K562 (cell line): Measurements from ENCODE around the gene OBSCN. TPM values are rescaled to one million over a fixed set of nuclear protein-coding genes. Genes with fewer than 3 reads are reported as not detected.

Experiments
- ATAC-seq: fragments of 200-7000 bp; cut with Tn5 transposase; 3 replicates; pipeline ENCODE4 v1.9.1; 2020; ENCODE audit warnings: moderate library complexity
- BruUV-seq: library from RNA; stranded (reverse); fragments of 400-500 nt; replicated peaks from 2 replicates; lab custom pipeline; 2021; lab: Mats Ljungman, UMichigan
- CTCF ChIA-PET: fragments of 300-600 bp; formaldehyde crosslinking; extraction: SDS; loops from one replicate; lab custom pipeline; 2021; ENCODE audit warnings: low intra/inter-chr PET ratio; lab: Yijun Ruan, JAX
- POLR2A ChIA-PET: fragments of 300-600, 350-650 bp; sonication (Branson Sonifier 250); formaldehyde crosslinking; extraction: SDS; loops from one replicate; lab custom pipeline; 2021; ENCODE audit warnings: antibody characterized with exemption, inconsistent platforms; lab: Yijun Ruan, JAX
- DNase-seq, 4 experiments: peaks; one replicate each; pipeline versions ENCODE4 v3.0.0 to v3.0.0-alpha.2; 2011 to 2018; ENCODE audit warnings: low spot score in 3 of 4, mixed read lengths in 3 of 4; ENCODE audit errors: extremely low read depth in 1 of 4
- FAIRE-seq: peaks from 2 replicates; lab custom pipeline; 2011; peaks lifted over from hg19 to GRCh38; lab: Jason Lieb, UNC
- H2AFZ ChIP-seq: 2 replicates; pipeline ENCODE4 v1.6.0; 2011; ENCODE audit warnings: low read depth, low read length, control low read depth, inconsistent platforms
- H3K27ac ChIP-seq: fragments of 200-600 bp; 3 replicates; pipeline ENCODE4 v1.8.0; 2011; ENCODE audit warnings: low read depth, mild to moderate bottlenecking, control low read depth, inconsistent platforms, low read length, moderate library complexity, mixed read lengths; ENCODE audit errors: extremely low read depth
- H3K27me3 ChIP-seq, 2 experiments: fragments of 300-600 bp in 1 of 2; 2 replicates in 1 of 2; 3 replicates in 1 of 2; pipeline versions ENCODE4 v1.6.0 to v1.8.0; 2011; ENCODE audit warnings: inconsistent platforms in 2 of 2, low read length in 2 of 2, mild to moderate bottlenecking in 1 of 2, mixed read lengths in 1 of 2, moderate library complexity in 1 of 2; ENCODE audit not compliant: control insufficient read depth in 2 of 2, insufficient read depth in 2 of 2
- H3K36me3 ChIP-seq: fragments of 300-600 bp; 3 replicates; pipeline ENCODE4 v1.8.0; 2011; ENCODE audit warnings: mild to moderate bottlenecking, low read length, inconsistent platforms; ENCODE audit not compliant: control insufficient read depth, insufficient read depth
- H3K4me1 ChIP-seq, 2 experiments: fragments of 200-600 bp in 1 of 2; replicated peaks in 1 of 2; 2 replicates in 1 of 2; 3 replicates in 1 of 2; pipeline versions ENCODE4 v1.5.1 to v1.8.0; 2011; ENCODE audit warnings: inconsistent platforms in 2 of 2, low read length in 2 of 2, mild to moderate bottlenecking in 1 of 2, mixed read lengths in 1 of 2, moderate library complexity in 1 of 2; ENCODE audit not compliant: control insufficient read depth in 2 of 2, insufficient read depth in 2 of 2
- H3K4me2 ChIP-seq: 2 replicates; pipeline ENCODE4 v1.6.1; 2011; ENCODE audit warnings: low read length, control low read depth, inconsistent platforms, mixed read lengths; ENCODE audit not compliant: insufficient read depth
- H3K4me3 ChIP-seq: fragments of 200-600 bp; sonication (generic), shearing (Covaris generic); 2 replicates; pipeline ENCODE4 v1.5.1; 2016; ENCODE audit warnings: control low read depth, inconsistent platforms
- H3K79me2 ChIP-seq: fragments of 200-600 bp; 3 replicates; pipeline ENCODE4 v1.8.0; 2011; ENCODE audit warnings: low read length, inconsistent platforms; ENCODE audit not compliant: control insufficient read depth, insufficient read depth
- H3K9ac ChIP-seq, 2 experiments: 2 replicates each; pipeline versions ENCODE4 v1.6.0 to v1.6.1; 2011; ENCODE audit warnings: low read depth in 2 of 2, low read length in 2 of 2, control low read depth in 1 of 2, inconsistent platforms in 1 of 2, mild to moderate bottlenecking in 1 of 2, mixed read lengths in 1 of 2; ENCODE audit not compliant: insufficient read depth in 1 of 2
- H3K9me1 ChIP-seq: one replicate; pipeline ENCODE4 v1.6.0; 2011; ENCODE audit warnings: inconsistent platforms, mild to moderate bottlenecking, low read length, moderate library complexity; ENCODE audit not compliant: control insufficient read depth, insufficient read depth
- H3K9me3 ChIP-seq: replicated peaks from 2 replicates; pipeline ENCODE4 v1.5.1; 2011; ENCODE audit warnings: low read depth, low read length, inconsistent platforms; ENCODE audit not compliant: control insufficient read depth, insufficient read depth
- H4K20me1 ChIP-seq: replicated peaks from 2 replicates; pipeline ENCODE4 v1.6.1; 2011; ENCODE audit warnings: low read length, inconsistent platforms, mixed read lengths; ENCODE audit not compliant: control insufficient read depth, insufficient read depth
- CBX3 ChIP-seq, 2 experiments: IDR thresholded peaks; 1 replicate in 1 of 2; 2 replicates in 1 of 2; pipeline ENCODE4 v1.6.1; 2012; ENCODE audit warnings: inconsistent platforms in 2 of 2, low read length in 2 of 2, borderline replicate concordance in 1 of 2, control low read depth in 1 of 2
- HDAC3 ChIP-seq: fragments of 450-650 bp; IDR thresholded peaks from 2 replicates; pipeline ENCODE4 v1.6.1; 2018; ENCODE audit warnings: borderline replicate concordance, mild to moderate bottlenecking, moderate library complexity; ENCODE audit not compliant: partially characterized antibody
- PATZ1 ChIP-seq: fragments of 250-450 bp; sonication (Bioruptor Pico); IDR thresholded peaks from 2 replicates; pipeline ENCODE4 v1.5.0; 2020; ENCODE audit warnings: mild to moderate bottlenecking, borderline replicate concordance
- PHB ChIP-seq: fragments of 250-450 bp; sonication (Bioruptor Pico); IDR thresholded peaks from 2 replicates; pipeline ENCODE4 v1.5.0; 2021
- RHOXF2B ChIP-seq: fragments of 250-450 bp; sonication (Bioruptor Pico); conservative IDR thresholded peaks from 2 replicates; pipeline ENCODE4 v1.5.1; 2021
- ZNF23 ChIP-seq: fragments of 250-450 bp; sonication (Bioruptor Pico); IDR thresholded peaks from 2 replicates; pipeline ENCODE4 v1.4.0; 2020; ENCODE audit warnings: mild to moderate bottlenecking
- WGBS: fragments of 100-300 bp; shearing (Covaris generic); methylation state at CpG from one replicate; pipeline ENCODE4 v1.1.6; 2016; ENCODE audit warnings: low coverage, mixed read lengths; ENCODE audit not compliant: insufficient coverage; ENCODE audit errors: missing lambda C conversion rate; 5-methylcytosine and 5-hydroxymethylcytosine counted together
- in situ Hi-C: fragments of 300-500 bp; cut with MboI; formaldehyde crosslinking; loops from 4 replicates; pipeline ENCODE4 v1.15.0; 2018; ENCODE audit warnings: inconsistent platforms, mixed read lengths
- intact Hi-C: fragments of 100-400 bp; cut with micrococcal nuclease; formaldehyde crosslinking; loops from 2 replicates; pipeline ENCODE4 v1.14.2; 2022
- polyA plus RNA-seq, 8 experiments: library from polyadenylated mRNA; depleted of rRNA in 4 of 8; stranded (reverse) in 5 of 8; unstranded in 3 of 8; fragments of >200 nt; fragmentation: Nextera tagmentation in 2 of 8; fragmentation: Illumina TruSeq in 1 of 8; extraction: Ambion mirVana in 2 of 8; extraction: Trizol in 1 of 8; gene quantifications; 2 replicates each; pipeline versions ENCODE4 v1.2.1 to v1.2.3, GENCODE V29; 2011 to 2014; ENCODE audit warnings: inconsistent platforms in 1 of 8, missing spikeins in 1 of 8
- total RNA-seq, 7 experiments: library from RNA; depleted of rRNA in 6 of 7; stranded (reverse); fragments of >200 nt in 6 of 7; fragmentation: Illumina TruSeq in 2 of 7; extraction: Trizol in 2 of 7; gene quantifications; 2 replicates each; pipeline versions ENCODE4 v1.2.1 to v1.2.3, GENCODE V29; 2011 to 2021; ENCODE audit warnings: low replicate concordance in 1 of 7

OBSCN gene
- total and polyA plus RNA-seq, 9 of the 15 experiments (the other 6 are each of a cell fraction or from before 2014, with no cell fraction given), result 0.18 to 19.7 (median 3.6) TPM

GRCh38 chr1:228246216-228246900 is 38.5 kb downstream of the OBSCN start:
- intact Hi-C loops, result no loop called here
- H3K79me2 ChIP-seq, result no peaks in the 10 kb centered on the region
- ATAC-seq, result no peak
- H4K20me1 ChIP-seq, result no peaks in the 10 kb centered on the region
- H3K9me1 ChIP-seq, result no peaks in the 10 kb centered on the region
- TF ChIP-seq CBX3 (IDR thresholded peaks at IDR 0.05; ENCODE audit: borderline replicate concordance in 1 of 2, low read length in 2 of 2), result peak in 1 of 2 experiments; percentile 73; a peak in 2 of 3 replicates
- TF ChIP-seq PHB (CRISPR knock-in tag), result no peak
- no peak for TF ChIP-seq HDAC3
- no peak for TF ChIP-seq PATZ1 (CRISPR knock-in tag)
- TF ChIP-seq RHOXF2B (CRISPR knock-in tag), result no peak
- no peak for TF ChIP-seq ZNF23 (CRISPR knock-in tag)
- TF ChIP-seq, all 486 proteins: peak for 1
- Histone ChIP-seq H3K36me3 (peaks cover 7% of the 10 kb centered on the region; the same call in 1 of the 3 replicates), H3K4me3 (no peak overlapping the region), H3K4me1 (no peaks in the 10 kb centered on the region), H3K4me2 (no peak overlapping the region), H3K27ac (no peak overlapping the region), H3K27me3 (no peaks in the 10 kb centered on the region), H3K9me3 (peaks cover 23% of the 10 kb centered on the region), H2AFZ (no peak overlapping the region), H3K9ac (no peak overlapping the region)
- DNase-seq, result no peak
- no TSS peak for BruUV-seq
- CTCF ChIA-PET, result no interaction called here
- POLR2A ChIA-PET, result interaction anchor here (0.6 to 1.0 kb wide), 3 partner anchors 9 to 211 kb away, joined by 3 to 4 read pairs (median 3); no protein-coding TSS in a partner anchor
- FAIRE-seq, result no peak
- 50% methylated on average over 8 of the region's 8 CpGs for WGBS
- in situ Hi-C loops, result no loop called here
